NCI-H146 (cell line): ENCODE results near the gene MTMR3.

Experiments
- DNase-seq: peaks from one replicate; lab custom pipeline; 2025; lab: John Stamatoyannopoulos, UW

MTMR3 gene

GRCh38 chr22:29916007-29916544 is 33.1 kb downstream of the MTMR3 start:
- DNase-seq, result peak; percentile 0

GRCh38 chr22:29917052-29917902 is 34.3 kb downstream of the MTMR3 start:
- no peak for DNase-seq

DNA sequence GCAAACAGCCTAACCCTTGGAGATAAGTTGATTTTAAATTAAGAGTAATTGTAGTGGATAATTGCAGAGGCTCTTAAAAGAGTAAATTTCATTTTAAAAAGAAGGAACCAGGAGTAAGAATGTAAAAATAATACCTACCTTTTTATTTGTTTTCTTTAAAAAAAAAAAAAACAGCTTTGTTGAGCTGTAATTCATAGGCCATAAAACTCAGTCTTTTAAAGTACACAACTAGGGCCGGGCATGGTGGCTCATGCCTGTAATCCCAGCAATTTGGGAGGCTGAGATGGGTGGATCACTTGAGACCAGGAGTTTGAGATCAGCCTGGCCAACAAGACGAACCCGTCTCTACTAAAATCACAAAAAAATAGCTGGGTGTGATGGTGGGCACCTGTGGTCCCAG is 42.4 kb downstream of the MTMR3 start:
- no peak for DNase-seq

GRCh38 chr22:29926057-29926456 is 43.1 kb downstream of the MTMR3 start:
- no peak for DNase-seq

DNA sequence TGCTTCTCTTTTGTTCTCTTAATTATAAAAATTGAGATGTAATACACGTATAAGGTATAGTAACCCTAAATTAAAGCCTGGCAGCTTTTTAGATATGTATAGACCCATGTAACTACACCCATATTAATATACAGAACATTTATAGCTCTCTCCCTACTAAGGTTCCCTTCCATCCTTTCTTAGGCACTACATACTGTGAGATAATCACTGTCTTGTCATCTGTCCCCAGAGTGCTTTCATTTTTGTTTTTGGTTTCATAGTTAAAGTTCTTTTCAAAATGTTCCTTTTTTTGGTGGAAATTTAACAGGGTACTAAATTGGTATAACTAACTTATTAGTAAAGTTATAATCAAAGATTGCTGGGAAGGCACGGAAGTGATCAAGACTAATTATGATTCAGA is 49.2 kb downstream of the MTMR3 start:
- no peak for DNase-seq

- no peak for DNase-seq
Observed at GRCh38 chr22:29933619-29934018, 50.6 kb downstream of the MTMR3 start.

DNA sequence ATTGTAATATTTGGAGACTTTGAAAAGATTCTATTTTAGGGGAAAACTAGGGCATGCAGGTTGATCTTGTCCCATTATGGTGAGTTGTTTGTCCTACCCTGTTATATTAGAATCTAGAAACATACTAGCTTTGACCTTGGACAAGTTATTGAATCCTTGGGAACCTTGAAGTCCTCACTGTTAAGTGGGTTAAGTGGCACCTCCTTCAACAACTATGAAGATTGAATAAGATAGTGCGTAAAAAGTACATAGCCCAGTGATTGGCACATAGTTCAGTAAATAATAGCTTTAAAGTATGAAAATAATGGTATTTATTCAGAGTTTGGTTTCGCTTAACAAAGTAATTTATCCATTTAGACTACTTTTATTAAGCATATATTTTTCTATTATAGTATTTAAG is 51.6 kb downstream of the MTMR3 start:
- no peak for DNase-seq

- DNase-seq, result no peak
Observed at GRCh38 chr22:29936186-29936585, 53.2 kb downstream of the MTMR3 start.

DNA sequence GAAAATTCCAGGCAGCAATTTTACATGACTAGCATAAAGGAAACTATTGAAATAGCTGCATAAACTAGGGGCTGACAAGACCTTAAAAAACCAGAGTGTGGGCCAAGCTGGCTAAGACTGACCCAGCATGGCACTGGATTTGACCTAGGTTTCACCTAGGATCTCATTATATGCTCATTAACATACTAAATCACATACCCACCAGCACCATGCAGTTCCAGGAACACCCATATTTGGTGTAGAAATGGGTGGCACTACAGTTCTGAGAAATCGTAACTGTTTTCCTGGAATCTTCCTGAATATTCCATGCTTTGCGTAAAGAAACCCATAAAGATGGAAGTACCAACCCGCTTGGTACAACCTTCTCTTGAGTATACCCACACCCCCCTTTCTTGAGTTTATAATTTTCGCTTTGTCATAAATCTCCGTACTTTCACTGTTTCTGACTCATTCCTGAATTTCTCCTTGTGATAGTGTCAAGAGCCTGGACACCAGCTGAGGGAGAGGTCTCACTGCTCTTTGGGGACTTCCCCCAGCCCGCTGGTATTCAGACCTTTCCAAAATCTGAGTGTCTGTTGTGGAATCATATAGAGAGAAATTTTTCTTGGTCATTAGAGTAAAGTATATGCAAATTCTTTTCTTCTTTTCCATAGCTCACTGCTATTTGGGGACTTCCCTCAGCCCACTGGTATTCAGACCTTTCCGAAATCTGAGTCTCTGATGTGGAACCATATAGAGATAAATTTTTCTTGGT is 55.1 kb downstream of the MTMR3 start:
- no peak for DNase-seq

GRCh38 chr22:29940526-29940925 is 57.6 kb downstream of the MTMR3 start:
- DNase-seq, result no peak

DNA sequence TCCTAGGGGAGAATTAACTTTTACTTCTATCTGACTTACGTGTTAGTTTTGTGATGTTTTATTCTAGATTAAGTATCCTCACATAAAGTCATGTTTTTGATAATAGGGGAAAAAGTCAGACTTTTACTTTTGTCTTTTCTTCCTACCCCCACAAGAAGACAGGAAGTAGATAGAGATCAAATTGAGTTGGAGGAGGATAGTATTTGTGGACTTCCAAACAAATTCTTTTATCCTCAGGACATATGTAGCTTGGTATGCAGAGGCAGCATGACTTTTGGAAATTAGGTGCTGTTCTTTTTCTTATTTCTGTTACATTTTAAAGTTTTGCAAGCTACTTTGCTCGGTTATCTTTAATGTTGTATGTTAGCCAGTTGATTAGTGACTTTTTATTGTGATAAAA is 61.4 kb downstream of the MTMR3 start:
- no peak for DNase-seq

DNA sequence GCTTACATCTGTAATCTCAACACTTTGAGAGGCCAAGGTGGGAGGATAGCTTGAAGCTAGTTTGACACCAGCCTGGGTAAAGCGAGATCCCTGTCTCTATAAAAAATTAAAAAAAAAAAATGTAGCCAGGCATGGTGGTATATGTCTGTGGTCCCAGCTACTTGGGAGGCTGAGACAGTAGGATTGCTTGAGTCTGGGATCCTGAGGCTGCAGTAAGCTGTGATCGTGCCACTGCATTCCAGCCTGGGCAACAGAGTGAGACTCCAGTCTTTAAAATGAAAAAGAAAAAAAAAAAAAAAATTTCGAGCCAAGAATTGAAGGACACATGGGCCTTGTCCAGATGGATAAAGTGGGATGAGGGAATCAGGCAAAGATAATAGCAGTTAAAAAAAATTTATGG is 62.5 kb downstream of the MTMR3 start:
- DNase-seq, result no peak

- no peak for DNase-seq
Observed at GRCh38 chr22:29946220-29946619, 63.2 kb downstream of the MTMR3 start.

DNA sequence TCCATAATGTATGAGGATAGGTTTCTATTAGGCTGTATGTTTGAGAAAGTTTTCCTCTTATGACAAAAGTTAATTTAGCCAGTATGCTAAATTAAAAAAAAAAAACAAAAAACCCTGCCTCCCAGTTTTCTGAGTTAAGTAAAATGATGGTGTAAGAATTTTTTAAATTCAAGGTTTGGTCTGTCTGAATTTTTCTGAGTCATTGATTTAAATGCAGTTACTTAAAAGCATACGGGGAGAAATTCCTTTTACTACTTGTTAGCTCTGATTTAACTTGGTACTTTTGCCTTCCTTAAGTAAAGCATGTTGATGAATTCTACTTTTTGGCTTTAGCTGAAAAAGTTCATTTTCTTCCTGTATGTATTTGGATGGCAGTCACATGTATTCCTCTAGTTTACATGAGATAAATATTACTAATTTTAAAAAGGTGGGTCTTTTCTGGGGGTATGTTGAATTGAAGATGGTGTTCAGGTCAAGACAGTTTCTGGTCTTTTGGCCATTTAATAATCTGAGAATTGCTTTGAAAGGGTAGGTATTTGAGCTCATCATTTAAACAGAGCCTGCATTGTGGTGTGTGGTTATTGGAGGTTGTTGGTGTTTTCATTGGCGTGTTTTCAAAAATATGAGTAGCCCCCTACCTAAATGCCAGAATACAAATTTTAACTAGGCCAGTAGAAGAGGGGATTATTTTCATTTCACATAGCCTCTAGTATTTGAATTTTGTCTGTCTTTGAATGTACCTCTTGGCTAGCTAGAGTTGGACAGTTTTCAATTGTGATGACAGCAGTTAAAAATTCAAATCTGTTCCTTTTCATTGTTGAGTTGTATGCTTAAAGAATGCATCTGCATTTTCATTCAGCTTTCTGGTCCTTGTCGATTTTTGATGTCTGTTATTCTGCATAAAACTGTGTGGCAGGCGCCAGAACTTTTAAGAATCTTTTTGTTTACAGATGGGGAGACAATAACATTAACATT is 64.7 kb downstream of the MTMR3 start:
- no peak for DNase-seq

DNA sequence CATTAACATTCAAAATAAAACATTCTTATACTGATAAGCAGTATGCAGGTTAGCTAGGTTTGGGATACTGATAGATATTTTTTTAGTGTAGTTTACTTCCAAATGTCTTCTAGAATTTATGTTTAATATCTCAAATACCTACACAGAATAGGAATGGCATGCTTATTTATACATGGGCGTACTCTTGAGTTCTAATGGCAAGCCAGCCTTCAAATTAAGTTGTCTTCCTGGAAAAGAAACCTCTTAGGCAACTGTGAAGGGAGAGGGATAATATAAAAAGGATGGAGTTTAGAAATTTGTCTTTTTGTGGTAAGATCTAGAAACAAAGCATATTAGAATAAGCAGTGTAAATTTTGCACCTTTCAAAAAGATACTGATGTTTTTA is 65.4 kb downstream of the MTMR3 start:
- DNase-seq, result no peak

DNA sequence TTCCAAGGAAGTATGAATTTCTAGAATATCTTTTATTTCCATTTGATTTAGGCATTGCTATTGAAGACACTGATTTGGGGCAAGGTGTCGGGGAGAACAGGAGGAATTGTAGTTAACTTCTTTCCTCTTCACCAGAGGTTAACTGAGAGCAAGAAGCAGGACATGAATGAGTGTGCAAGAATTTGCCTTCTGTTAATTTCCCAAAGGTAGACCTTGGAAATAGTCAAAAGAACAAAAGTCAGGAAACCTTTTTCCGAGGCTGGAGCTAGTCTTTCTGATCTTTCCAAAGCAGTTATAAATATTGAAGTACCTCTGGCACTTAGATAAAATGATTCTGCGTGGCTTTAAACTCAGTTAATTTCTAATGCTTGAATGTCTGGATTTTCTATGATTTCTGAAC is 66.9 kb downstream of the MTMR3 start:
- DNase-seq, result no peak

DNA sequence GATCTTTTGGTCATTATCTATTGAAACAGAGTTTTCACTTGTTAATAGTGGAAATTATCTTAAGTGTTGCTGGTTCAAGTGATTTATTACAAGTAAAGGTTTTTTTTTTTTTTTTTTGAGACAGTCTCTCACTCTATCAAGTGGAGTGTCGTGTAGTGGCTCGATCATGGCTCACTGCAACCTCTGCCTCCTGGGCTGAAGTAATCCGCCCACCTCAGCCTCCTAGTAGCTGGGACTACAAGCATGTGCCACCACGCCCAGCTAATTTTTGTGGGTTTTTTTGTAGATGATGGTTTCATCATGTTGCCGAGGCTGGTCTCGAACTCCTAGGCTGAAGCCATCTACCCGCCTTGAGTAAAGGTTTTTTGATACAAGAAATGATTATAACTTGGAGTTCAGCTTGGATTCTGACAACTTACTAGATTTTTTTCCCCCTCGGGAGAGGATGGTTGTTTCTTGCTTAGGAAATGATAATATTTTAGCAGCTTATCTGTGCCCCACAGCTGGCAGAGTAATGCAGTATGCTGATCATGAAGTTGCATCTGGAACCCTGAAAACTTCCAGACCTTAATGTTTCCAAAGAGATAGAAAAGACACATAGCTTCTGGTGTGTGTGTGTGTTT is 68.9 kb downstream of the MTMR3 start:
- DNase-seq, result no peak

GRCh38 chr22:29954203-29954855 is 71.4 kb downstream of the MTMR3 start:
- no peak for DNase-seq

GRCh38 chr22:29956680-29957079 is 73.7 kb downstream of the MTMR3 start:
- no peak for DNase-seq

GRCh38 chr22:29958170-29958569 is 75.2 kb downstream of the MTMR3 start:
- no peak for DNase-seq

DNA sequence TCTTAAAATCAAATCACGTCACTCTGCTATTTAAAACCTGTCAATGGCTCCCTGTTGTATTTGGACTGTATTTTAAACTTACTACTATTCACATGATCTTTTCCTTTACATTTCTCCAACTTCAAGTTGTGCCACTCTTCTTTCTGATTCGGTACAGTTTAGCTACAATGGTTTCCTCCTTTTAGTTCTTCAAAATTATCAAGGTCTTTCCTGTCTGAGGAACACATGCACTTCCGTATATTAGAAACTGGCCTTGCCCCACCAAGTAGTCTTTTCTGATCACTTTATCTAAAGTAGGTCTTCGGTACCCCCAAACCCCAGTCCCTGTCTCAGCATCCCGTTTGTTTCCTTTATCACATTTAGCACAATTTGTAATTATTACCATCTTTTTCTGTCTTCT is 81.8 kb downstream of the MTMR3 start:
- no peak for DNase-seq
